Measurements from ENCODE around the gene MORF4L1.
"Not testable (repeated sequence)": the region's sequence is repeated elsewhere in the genome, so short reads cannot be mapped to it uniquely, and the experiment has no call there.

The MORF4L1 gene

GRCh38 chr15:78859971-78860719, 12.5 kb upstream of the MORF4L1 start:
- DNase-seq, result peak; percentile 73

GRCh38 chr15:78865585-78865984, 7.1 kb upstream of the MORF4L1 start:
- not testable (repeated sequence) for DNase-seq

- not testable (repeated sequence) for DNase-seq
Observed at GRCh38 chr15:78866031-78866430, 6.7 kb upstream of the MORF4L1 start.

GRCh38 chr15:78866803-78867202, 5.9 kb upstream of the MORF4L1 start:
- no peak for DNase-seq

- no peak for DNase-seq
Observed at GRCh38 chr15:78868366-78868765, 4.3 kb upstream of the MORF4L1 start.

GRCh38 chr15:78871483-78872127, 1.1 kb upstream of the MORF4L1 start:
- DNase-seq, result not testable (repeated sequence)

- peak; percentile 92 for DNase-seq
Observed at GRCh38 chr15:78872972-78873792, 492 bp downstream of the MORF4L1 start.

- peak; percentile 52 for DNase-seq
Observed at GRCh38 chr15:78873793-78874765, 1.4 kb downstream of the MORF4L1 start.

GRCh38 chr15:78875107-78875914, 2.6 kb downstream of the MORF4L1 start:
- DNase-seq, result no peak

GRCh38 chr15:78876954-78877353, 4.3 kb downstream of the MORF4L1 start:
- DNase-seq, result not testable (repeated sequence)

GRCh38 chr15:78878356-78878755, 5.7 kb downstream of the MORF4L1 start:
- DNase-seq, result no peak

GRCh38 chr15:78879517-78880241, 7.0 kb downstream of the MORF4L1 start:
- no peak for DNase-seq

GRCh38 chr15:78880242-78880533, 7.5 kb downstream of the MORF4L1 start:
- DNase-seq, result no peak

- DNase-seq, result no peak
Observed at GRCh38 chr15:78880813-78881212, 8.1 kb downstream of the MORF4L1 start.

GRCh38 chr15:78881681-78882080, 9.0 kb downstream of the MORF4L1 start:
- no peak for DNase-seq

GRCh38 chr15:78889000-78889399, 16.3 kb downstream of the MORF4L1 start:
- DNase-seq, result no peak

- DNase-seq, result no peak
Observed at GRCh38 chr15:78893538-78893937, 20.8 kb downstream of the MORF4L1 start.

- DNase-seq, result no peak
Observed at GRCh38 chr15:78895471-78895870, 22.8 kb downstream of the MORF4L1 start.

- DNase-seq, result no peak
Observed at GRCh38 chr15:78898540-78898939, 25.9 kb downstream of the MORF4L1 start.

GRCh38 chr15:78900819-78901533, 28.3 kb downstream of the MORF4L1 start:
- DNase-seq, result not testable (repeated sequence)
